ENCODE data around the gene TMEM204. TPM values are rescaled to one million over a fixed set of nuclear protein-coding genes. Genes with fewer than 3 reads are reported as not detected.

Gene TMEM204
- polyA plus RNA-seq, 1 experiment: 6.2 TPM

DNA sequence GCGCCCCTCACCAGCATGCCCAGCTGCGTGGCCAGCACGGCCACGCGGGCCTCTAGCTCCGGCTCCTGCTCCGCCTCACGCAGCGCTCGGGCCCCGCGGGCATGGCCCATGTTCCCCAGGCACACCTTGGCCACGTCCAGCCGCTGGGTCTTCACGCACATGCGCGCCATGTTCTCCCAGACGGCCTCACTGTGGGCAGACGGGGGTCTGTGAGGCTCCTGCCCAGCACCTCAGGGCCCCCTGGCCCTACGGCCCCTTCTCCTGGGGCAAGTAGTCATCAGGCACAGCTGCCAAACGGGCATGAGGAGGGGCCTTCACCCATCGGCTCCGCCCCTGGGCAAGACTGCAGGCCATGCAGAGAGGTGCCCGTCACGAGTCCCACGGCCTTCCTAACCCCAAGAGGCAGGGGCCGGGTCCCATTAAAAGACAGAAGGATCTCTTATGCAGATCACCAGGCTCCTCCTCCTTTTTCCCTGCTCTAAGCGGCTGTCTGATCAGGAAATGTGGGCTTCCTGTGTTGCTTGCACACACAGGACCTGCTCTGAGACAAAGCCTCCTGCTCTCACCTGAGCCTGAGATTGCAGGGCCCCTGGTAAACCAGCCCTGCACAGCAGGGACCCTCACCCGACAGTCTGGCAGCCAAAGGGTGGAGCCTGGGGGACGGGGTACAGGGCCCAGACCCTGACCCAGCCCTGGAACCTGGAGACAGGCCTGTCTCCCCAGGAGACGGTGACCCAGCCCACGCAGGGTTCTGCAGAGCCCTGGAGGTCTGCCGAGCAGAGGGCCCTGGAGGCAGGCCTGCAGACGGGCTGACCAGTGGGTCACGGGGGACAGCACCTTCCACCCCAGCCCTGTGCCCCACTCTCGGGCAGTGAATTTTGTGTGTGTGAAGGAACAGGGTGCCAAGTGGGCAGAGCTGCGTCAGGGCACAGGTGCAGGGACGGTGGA, 6.6 kb upstream of the TMEM204 start:
- no peak for DNase-seq (ENCODE audit: low read depth, low spot score)
- CTCF ChIA-PET: no interaction called here
- Histone ChIP-seq H3K9me3 (ENCODE audit: control insufficient read depth, insufficient read depth, low read length) (no peaks in the 10 kb centered on the region; the same call in 1 of the 2 replicates), H3K27ac (ENCODE audit: low read depth, low read length) (no peak overlapping the region), H3K4me3 (ENCODE audit: low read depth, low read length) (no peak overlapping the region), H3K27me3 (ENCODE audit: control insufficient read depth, insufficient read depth, low read length) (no peaks in the 10 kb centered on the region)
- TF ChIP-seq, protein P1, sequence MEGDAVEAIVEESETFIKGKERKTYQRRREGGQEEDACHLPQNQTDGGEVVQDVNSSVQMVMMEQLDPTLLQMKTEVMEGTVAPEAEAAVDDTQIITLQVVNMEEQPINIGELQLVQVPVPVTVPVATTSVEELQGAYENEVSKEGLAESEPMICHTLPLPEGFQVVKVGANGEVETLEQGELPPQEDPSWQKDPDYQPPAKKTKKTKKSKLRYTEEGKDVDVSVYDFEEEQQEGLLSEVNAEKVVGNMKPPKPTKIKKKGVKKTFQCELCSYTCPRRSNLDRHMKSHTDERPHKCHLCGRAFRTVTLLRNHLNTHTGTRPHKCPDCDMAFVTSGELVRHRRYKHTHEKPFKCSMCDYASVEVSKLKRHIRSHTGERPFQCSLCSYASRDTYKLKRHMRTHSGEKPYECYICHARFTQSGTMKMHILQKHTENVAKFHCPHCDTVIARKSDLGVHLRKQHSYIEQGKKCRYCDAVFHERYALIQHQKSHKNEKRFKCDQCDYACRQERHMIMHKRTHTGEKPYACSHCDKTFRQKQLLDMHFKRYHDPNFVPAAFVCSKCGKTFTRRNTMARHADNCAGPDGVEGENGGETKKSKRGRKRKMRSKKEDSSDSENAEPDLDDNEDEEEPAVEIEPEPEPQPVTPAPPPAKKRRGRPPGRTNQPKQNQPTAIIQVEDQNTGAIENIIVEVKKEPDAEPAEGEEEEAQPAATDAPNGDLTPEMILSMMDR (IDR thresholded peaks at IDR 0.05; ENCODE audit: low read depth, low read length): no peak
- POLR2A ChIA-PET: no interaction called here

DNA sequence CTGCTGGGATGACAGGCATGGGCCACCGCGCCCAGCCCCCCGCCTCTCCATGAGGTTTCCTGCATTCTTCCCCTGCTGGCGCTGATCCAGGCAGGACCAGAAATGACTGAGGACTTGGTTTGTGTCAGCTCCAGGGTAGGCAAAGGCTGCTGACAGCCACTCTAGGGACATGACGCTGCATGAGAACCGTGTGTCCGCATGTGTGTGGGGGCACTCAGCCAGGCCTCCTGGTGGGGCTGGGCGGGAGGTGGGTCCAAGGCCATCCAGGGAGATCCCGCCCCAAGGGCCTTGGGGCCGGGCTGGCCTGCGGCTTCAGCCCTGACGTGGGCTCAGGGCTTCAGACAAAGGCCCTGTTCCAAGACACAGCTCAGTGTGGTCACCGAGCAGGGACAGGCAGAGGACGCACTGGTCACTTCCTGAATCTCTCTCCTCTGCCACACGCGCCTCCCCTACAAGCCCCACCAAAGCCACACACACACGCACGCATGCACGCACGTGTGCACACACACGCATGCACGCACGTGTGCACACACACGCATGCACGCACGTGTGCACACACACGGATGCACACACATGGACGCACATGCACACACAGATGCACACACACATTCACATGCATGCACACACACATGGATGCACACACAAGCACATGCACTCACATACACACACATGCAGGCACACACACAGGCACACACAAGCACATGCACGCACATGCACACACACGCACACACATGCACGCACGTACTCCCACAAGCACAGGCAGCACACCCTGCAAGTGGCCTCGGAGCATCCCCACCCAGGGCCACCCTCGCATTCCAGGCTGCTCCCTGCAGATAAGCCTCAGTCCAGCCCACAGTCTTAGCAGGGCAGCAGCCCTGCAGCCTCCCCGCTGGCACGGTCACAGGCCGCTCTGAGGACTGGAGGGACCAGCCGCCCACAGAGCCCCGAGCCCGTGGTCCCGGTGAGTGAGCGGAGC, 5.3 kb upstream of the TMEM204 start:
- ChIA-PET CTCF (no interaction called here), POLR2A (interaction anchor here (1.1 kb wide), 1 partner anchor 17 kb away, joined by 3 read pairs; no protein-coding TSS in a partner anchor)
- no peak overlapping the region for H3K4me3 ChIP-seq (ENCODE audit: low read depth, low read length)
- H3K27ac ChIP-seq (ENCODE audit: low read depth, low read length): no peak overlapping the region
- H3K27me3 ChIP-seq (ENCODE audit: control insufficient read depth, insufficient read depth, low read length): no peaks in the 10 kb centered on the region
- H3K9me3 ChIP-seq (ENCODE audit: control insufficient read depth, insufficient read depth, low read length): no peaks in the 10 kb centered on the region; the same call in 1 of the 2 replicates
- TF ChIP-seq, protein P1 (IDR thresholded peaks at IDR 0.05; ENCODE audit: low read depth, low read length): no peak
- DNase-seq (ENCODE audit: low read depth, low spot score): no peak

DNA sequence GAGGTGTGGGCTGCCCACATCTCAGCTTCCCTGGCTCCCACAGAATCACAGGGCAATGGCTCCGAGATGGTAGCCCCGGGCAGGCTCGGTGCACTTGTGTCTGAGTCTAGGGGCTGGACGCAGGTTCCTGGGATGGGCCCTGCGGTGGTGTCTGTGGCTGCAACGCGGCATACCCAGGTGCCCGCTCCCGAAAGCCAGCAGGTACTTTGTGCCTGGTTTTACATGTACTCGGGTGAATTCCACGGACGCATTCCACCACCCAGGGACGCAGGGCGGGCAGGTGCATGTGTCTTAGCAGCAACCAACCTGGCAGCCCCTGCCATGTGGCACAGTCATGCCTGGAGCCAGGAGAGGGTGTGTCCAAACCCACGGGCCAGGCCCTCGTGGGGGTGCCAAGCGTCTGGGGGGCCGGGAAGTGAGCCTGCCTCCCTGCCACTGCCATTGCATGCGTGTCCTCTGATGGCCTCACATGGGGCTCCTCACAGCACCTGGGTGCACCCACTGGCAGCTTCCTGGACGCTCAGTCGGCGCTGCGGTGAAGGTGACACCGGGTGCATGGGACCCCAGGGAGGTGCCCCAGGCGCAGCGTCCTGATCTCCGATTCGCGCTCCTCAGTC, 4.4 kb upstream of the TMEM204 start:
- H3K9me3 ChIP-seq (ENCODE audit: control insufficient read depth, insufficient read depth, low read length): peaks cover 3% of the 10 kb centered on the region; the same call in 1 of the 2 replicates
- no peak for DNase-seq (ENCODE audit: low read depth, low spot score)
- no peak overlapping the region for H3K4me3 ChIP-seq (ENCODE audit: low read depth, low read length)
- POLR2A ChIA-PET: no interaction called here
- TF ChIP-seq, protein P1 (IDR thresholded peaks at IDR 0.05; ENCODE audit: low read depth, low read length): no peak
- H3K27me3 ChIP-seq (ENCODE audit: control insufficient read depth, insufficient read depth, low read length): no peaks in the 10 kb centered on the region
- no peak overlapping the region for H3K27ac ChIP-seq (ENCODE audit: low read depth, low read length)
- CTCF ChIA-PET: no interaction called here

DNA sequence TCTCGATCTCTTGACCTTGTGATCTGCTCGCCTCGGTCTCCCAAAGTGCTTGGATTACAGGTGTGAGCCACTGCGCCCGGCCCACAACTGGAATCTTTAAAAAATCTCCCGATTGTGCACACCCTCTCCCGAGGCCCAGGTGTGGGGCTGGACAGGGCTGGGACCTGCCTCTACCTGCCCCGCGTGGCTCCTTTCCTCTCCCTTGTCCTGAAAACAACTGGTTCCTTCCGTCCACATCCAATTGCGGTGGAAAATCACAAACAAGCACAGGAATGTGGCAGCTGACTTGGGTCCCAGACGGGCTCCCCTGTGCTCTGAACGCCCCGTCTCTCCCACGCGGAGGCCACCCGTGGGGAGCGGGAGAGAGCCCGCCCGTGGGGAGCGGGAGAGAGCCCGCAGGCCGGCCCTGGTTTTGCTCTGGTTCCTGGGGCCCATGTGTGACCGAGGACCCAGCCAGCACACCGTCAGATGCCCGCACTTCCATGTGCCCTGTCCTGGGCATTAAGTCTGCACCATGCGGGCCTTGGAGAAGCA, 3.0 kb upstream of the TMEM204 start:
- Histone ChIP-seq H3K4me3 (ENCODE audit: low read depth, low read length) (no peak overlapping the region), H3K27ac (ENCODE audit: low read depth, low read length) (no peak overlapping the region), H3K27me3 (ENCODE audit: control insufficient read depth, insufficient read depth, low read length) (no peaks in the 10 kb centered on the region), H3K9me3 (ENCODE audit: control insufficient read depth, insufficient read depth, low read length) (peaks cover 6% of the 10 kb centered on the region; the same call in 1 of the 2 replicates)
- no peak for DNase-seq (ENCODE audit: low read depth, low spot score)
- CTCF ChIA-PET: no interaction called here
- TF ChIP-seq, protein P1 (IDR thresholded peaks at IDR 0.05; ENCODE audit: low read depth, low read length): no peak
- POLR2A ChIA-PET: no interaction called here

All from AG04450 (cell line).